GM19193 (cell line): ENCODE measurements around the gene ZFAND3.

Experiments
- POLR2A ChIP-seq: IDR thresholded peaks from 4 replicates; pipeline ENCODE4 v1.6.1; 2011; ENCODE audit not compliant: insufficient read depth, insufficient read length; ENCODE audit errors: extremely low read depth

The ZFAND3 gene

DNA sequence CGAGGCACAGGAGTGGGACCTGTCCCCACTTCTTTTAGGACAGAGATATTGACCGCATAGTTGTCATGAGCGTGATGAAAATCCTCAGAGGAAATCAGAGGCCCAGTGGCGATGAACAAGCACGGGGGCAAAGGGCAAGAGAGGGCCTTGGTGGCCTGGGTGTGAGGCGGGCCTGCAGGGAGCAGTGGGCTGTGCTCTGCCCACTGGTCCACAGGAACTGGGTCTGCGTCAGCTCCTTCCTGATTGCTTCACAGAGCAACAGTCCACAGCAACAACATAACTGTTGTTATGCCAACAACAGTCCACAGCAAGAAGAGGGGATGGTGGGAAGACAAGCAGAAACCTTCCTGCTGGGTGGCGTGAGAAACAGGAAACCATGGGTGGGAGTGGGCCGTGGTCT, 335.6 kb downstream of the ZFAND3 start:
- TF ChIP-seq POLR2A = no peak

DNA sequence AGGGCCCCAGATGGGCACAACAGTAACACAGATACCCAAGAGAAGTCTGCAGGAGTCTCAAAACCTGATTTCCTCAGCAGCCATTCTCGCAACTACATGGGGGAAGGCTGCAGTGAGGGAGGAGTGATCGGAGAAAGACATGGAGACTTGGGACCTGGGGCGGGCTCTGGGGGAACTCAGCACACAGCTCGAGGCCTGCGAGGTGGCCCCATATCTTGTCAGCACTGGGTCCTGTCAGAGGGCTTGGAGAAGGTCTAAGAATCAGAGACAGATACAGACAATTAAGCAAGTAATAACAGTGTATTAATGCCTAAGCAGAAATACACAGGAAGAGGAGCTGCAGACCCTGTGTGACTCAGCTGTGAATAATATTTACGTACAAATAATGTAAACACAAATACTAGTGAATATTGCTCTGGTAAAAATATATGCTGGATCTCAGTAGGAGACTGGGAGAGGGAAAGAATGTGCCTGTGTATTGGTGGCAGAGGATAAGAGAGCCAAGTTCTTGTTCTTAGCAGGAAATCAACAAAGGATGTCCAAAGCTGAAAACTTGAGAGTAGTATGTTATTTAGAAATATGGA, 336.2 kb downstream of the ZFAND3 start:
- TF ChIP-seq POLR2A = no peak

DNA sequence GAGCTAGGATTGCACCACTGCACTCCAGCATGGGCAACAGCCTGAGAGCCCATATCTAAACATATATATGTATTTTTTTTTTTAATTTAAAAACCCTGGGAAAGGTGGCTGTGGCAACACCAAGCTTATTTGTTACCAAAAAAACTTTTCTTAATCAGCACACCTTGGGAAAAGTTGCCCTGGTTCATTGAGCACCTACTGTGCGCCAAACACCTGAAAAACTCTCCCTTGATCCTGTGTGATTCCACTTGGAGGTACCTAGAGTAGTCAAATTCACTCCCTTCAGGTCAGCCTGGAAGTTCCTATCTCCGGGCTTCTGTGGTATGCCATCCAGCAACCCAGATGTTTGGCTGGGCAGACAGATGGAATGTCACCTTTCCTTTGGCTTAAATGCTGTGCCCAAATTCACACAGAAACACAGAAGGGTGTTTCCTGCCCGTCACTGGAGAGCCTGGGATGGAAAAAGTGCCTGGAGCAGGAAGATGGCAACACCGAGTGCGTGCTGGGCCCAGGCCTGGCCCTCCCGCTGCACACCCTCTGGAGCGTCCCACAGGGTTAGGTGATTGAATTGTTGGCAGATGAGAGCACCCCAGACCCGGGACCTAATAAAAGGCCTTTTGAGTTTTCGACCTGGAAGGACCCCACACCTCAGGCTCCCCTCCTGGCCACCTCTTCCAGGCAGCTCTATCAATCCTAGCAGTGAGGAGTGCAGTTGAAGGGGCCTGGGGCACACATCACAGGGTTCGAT, 337.5 kb downstream of the ZFAND3 start:
- TF ChIP-seq POLR2A = no peak

DNA sequence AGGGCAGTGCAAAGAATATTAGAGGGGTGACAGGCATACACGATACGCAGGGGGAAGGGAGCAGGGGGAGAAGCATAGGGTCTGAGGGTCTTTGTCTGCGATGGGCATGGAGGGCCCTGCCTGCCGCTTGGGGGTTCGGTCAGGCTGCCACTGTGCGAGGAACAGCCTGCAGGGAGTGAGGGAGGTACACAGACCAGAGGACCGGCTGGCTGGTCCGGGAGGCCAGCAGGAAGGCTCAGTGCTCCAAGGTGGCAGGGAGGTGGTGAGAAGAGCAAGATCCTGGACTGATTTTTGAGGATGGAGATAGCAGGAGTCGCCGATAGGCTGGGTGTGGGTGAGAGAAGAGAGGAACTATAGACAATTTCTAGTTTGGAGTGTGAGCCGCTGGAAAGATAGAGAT, 338.4 kb downstream of the ZFAND3 start:
- peak; percentile 18 for TF ChIP-seq POLR2A

DNA sequence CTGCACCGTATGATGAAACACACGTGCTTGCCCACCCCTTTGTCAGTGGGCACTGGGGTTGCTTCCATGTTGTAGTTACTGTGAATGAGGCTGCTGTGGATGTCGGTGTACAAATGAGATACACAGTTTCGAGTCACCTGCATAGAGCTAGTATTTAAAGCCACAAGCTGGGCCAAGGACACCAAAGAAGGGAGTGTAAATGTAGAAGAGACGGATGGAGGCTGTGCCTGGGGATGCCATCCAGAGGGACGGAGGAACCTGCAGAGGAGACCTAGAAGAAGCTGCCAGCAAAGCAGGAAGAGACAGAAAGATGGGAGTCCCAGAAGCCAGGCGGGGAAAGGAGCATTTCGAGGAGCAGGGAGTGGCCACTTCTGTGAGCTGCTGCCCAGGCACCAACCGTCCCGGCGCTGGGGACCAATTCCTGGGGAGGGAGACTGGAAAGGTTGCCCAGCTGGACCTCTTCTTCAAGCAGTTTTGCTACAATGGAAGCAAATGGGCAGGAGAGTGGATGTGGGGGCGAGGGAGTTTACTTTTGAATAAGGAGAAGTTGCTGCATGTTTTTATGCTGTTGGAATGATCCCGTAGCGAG, 339.3 kb downstream of the ZFAND3 start:
- TF ChIP-seq POLR2A = no peak

DNA sequence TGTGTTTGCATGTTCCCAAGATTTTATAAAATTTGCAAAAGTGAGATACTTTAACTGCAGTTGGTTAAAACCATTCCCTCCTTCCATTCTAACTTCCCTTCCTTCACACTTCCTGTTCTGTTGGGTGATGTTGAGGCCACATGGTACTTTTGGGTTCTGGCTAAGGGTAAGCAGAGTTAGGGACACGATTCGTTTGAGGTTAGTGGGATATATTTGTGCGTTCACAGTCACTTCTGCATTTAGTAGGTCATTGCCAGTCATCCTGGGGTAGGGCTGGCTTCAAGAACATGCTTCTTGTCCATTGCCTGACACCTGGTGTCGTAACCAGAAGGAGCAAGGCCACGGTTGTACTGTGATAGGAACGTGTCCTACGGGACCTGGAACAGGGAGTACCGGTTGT, 340.1 kb downstream of the ZFAND3 start:
- TF ChIP-seq POLR2A = no peak

DNA sequence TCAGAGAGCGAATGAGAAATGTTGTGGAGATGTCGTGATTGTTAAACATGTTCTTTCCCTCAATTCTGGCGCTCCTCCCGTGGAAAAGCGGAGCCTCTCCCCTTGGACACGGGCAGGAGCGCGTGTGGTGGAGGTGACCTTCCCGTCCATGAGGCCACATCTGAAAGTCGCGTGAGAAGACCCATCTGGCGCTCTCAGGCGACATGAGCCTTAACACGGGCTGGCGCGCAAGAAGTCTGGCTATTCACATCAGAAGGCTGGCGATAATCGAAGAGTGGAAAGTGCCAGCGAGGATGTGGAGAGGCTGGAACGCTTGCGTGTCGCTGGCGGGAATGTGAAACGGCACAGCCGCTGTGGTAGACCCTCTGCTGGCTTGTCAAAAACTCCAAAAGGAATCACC, 341.3 kb downstream of the ZFAND3 start:
- TF ChIP-seq POLR2A = no peak

DNA sequence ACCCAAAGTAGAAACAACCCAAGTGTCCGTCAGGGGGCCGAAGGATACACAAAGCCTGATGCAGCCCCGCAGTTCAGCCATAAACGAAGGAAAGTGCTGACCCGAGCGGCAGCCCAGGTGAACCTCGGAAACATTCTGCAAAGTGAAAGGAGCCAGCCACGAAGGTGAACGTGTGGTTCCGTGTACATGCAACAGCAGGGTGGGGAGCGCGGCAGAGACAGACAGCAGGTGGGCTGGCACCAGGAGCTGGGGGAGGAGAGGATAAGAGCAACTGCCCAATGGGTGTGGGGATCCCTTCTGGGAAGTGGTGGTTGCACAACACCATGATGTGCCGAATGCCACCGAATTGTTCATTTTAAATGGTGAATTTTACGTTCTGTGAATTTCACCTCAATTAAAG, 341.8 kb downstream of the ZFAND3 start:
- no peak for TF ChIP-seq POLR2A

DNA sequence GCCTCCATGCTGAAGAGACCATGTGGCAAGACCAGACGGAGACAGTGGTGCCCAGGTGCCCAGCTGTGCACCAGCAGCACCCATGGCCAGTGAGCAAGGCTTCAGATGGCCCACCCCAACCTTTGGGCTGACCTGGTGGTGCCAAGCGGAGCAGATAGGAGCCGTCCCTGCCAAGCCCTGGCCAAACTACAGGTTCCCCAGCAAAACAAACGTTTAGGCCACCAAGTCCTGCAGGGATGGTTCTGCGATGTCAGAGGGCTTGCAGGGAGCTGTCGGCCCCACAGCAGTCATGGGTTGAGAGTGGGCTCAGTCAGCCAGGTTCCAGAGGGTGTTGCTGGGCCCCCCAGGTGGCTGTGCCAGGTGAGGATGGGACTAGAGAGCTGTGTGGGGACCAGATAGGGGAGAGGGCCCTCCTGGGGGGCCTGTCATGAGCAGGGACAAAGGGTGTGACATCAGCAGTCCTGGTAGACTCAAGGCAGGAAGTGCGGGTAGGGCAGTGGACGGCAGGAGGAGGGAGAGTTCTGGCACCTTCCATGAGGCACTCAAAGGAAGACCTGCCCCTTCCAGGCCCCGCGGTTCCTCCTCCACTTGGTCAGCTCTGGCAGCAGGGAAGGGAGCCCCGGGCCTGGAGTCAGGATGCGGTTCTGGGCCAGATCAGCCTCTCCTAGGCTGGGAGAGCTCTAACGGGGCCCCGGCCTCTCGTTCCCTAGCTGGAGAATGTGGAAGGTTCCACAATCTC, 342.4 kb downstream of the ZFAND3 start:
- no peak for TF ChIP-seq POLR2A

DNA sequence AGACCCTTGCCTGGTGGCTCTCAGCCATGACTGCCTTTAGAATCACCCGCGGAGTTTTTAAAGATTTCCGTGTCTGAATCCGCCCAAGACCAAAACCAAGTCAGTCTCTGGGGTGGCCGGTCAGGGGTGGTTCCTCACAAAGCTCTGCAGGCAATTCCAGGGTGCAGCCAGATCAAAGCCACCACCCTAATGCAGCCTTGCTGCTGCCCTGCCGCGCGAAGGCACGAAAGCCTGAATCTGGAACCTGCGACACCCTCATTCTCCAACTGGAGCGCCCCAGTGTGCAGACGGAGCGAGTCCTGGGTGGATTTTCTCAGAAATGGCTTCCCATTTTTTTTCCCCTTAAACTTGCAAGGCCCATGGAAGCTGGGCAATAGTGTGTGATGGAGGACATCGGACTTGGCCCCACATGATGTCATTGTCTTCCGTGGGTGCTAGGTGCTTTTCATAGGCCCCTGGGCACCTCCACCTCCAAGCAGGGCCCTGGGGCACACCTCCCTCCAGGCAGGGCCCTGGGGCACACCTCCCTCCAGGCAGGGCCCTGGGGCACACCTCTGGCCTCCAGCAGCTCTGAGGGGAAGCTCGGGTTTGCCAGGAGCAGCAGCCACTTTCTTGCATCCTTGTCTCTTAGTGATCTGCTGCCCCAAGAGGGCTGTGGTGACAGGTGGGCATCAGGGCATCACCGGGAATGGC, 343.1 kb downstream of the ZFAND3 start:
- no peak for TF ChIP-seq POLR2A

DNA sequence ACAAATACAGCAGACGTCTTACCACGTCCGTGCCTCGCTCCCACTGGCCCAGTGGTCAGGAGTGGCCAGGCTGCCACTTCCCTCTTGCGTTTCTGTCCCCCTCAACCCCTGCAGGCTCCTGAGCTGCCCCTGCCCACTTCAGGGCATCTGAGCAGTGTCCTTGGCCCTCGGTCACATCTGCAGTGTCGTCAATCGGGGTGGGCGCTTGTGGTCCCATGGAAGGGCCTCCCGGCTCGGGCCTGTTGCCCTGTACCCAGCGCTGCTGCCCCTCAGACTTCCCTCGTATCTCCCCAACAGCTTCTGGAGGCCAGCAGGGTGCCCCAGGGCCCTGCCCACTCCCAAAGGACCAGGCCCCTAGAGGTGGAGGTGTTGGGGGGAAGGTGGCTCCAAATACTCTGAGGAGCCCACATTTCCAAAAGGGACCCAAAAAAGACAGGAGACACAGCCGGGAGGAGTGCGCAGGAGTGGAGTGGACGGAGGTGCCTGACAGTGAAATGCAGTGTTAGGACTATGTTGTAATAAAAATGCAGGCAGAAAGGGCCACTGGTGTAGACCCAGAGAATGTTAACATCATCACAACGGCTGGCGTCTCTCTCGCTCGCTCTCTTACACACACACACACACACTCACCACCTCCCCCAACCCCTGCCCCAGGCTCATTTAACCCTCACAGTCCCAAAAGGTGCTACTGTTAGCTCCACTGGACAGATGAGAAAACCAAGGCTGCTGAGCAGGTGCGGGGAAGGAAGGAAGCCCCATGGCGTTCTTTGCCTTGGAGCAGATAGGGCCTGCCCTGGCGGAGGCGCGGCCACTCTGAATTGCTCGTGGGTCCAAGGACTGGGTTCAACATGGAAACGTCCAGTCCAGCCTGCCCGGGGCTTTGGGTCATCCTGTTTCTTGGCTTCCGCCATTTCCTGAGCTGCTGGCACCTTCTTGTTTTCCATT, 343.9 kb downstream of the ZFAND3 start:
- TF ChIP-seq POLR2A = no peak

DNA sequence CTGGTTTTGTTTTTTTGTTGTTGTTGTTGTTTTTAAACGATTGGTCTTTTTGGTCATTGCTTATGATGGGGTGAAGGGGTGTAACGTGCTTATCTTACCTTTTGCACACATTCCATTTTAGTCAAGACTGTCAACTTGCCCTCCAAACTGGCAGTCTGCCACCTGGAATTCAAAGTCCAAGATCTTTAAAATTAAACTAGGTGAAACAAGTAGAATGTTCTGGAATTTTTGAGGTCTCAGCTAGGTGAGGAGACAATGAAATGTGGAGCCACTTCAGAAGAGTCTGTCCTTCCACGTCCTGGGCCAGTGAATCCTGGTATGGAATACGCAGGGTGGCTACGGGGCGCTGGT, 344.6 kb downstream of the ZFAND3 start:
- no peak for TF ChIP-seq POLR2A

DNA sequence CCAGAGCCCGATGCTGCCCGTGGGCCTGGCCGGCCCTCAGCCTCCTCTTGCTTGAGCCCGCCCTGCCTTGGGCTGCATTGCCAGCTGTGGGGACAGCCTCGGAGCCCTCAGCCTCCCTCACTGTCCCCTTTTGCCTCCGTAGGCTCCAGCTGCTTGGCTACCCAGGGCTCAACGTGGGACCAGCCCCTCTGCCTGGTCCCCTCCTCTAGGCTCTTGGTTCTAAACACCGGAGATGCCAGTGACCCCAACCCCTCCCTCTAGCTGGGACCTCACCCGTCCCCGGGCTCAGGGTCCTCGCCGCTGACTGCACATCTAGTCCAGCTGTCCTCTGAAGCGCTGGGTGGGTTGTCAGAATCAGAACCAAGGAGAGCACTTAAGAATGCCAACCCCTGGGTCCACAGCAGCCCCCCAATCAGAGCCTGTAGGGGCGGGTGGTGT, 345.2 kb downstream of the ZFAND3 start:
- TF ChIP-seq POLR2A = no peak
